HG03039 (cell line): ENCODE data around the gene FZD4.
"Not testable (repeated sequence)": the region's sequence is repeated elsewhere in the genome, so short reads cannot be mapped to it uniquely, and the experiment has no call there.

Experiments
- ATAC-seq: cut with Tn5 transposase; IDR thresholded peaks from one replicate; pipeline ENCODE4 v1.9.1; 2021; ENCODE audit warnings: mild to moderate bottlenecking, moderate library complexity; ENCODE audit not compliant: unreplicated experiment

The FZD4 gene

GRCh38 chr11:86955361-86956120 is at the start of gene FZD4:
Gene FZD4, minus strand, starts transcription at chr11:86955395. Its CDS starts 310 bp downstream, at chr11:86955085.
- peak; percentile 92 for ATAC-seq

- ATAC-seq, result not testable (repeated sequence)
Observed at GRCh38 chr11:87004281-87004680, 49.1 kb upstream of the FZD4 start.

- no peak for ATAC-seq
Observed at GRCh38 chr11:87002918-87003317, 47.7 kb upstream of the FZD4 start.

- ATAC-seq, result no peak
Observed at GRCh38 chr11:86999859-87000753, 44.9 kb upstream of the FZD4 start.

GRCh38 chr11:86999388-86999787 is 44.2 kb upstream of the FZD4 start:
- no peak for ATAC-seq

GRCh38 chr11:86996953-86997570 is 41.9 kb upstream of the FZD4 start:
- ATAC-seq, result no peak

- ATAC-seq, result no peak
Observed at GRCh38 chr11:86993031-86993430, 37.8 kb upstream of the FZD4 start.

- ATAC-seq, result not testable (repeated sequence)
Observed at GRCh38 chr11:86992340-86992739, 37.1 kb upstream of the FZD4 start.

- ATAC-seq, result no peak
Observed at GRCh38 chr11:86991341-86991740, 36.1 kb upstream of the FZD4 start.

GRCh38 chr11:86990515-86990914 is 35.3 kb upstream of the FZD4 start:
- no peak for ATAC-seq

- ATAC-seq, result no peak
Observed at GRCh38 chr11:86990031-86990430, 34.8 kb upstream of the FZD4 start.

GRCh38 chr11:86988351-86988881 is 33.2 kb upstream of the FZD4 start:
- no peak for ATAC-seq

GRCh38 chr11:86987679-86988078 is 32.5 kb upstream of the FZD4 start:
- no peak for ATAC-seq

- no peak for ATAC-seq
Observed at GRCh38 chr11:86984701-86985100, 29.5 kb upstream of the FZD4 start.

GRCh38 chr11:86983021-86983488 is 27.9 kb upstream of the FZD4 start:
- no peak for ATAC-seq

GRCh38 chr11:86981777-86982540 is 26.8 kb upstream of the FZD4 start:
- no peak for ATAC-seq

- no peak for ATAC-seq
Observed at GRCh38 chr11:86980086-86980796, 25.0 kb upstream of the FZD4 start.

GRCh38 chr11:86978756-86979608 is 23.8 kb upstream of the FZD4 start:
- ATAC-seq, result no peak

- ATAC-seq, result no peak
Observed at GRCh38 chr11:86978247-86978646, 23.1 kb upstream of the FZD4 start.
